Stimulated activated CD4-positive, alpha-beta T cell treated with anti-CD3 and anti-CD28 coated beads, Interleukin-4, amount 100 ng/mL, for 48 hours (primary cell): Measurements from ENCODE around the gene MTO1.
"Not testable (repeated sequence)": the region's sequence is repeated elsewhere in the genome, so short reads cannot be mapped to it uniquely, and the experiment has no call there.

Source experiments
- DNase-seq, 2 donors: peaks; one replicate each; pipeline ENCODE4 v3.0.0-alpha.2; 2020; ENCODE audit warnings: low read depth in 2 of 2

Gene MTO1

DNA sequence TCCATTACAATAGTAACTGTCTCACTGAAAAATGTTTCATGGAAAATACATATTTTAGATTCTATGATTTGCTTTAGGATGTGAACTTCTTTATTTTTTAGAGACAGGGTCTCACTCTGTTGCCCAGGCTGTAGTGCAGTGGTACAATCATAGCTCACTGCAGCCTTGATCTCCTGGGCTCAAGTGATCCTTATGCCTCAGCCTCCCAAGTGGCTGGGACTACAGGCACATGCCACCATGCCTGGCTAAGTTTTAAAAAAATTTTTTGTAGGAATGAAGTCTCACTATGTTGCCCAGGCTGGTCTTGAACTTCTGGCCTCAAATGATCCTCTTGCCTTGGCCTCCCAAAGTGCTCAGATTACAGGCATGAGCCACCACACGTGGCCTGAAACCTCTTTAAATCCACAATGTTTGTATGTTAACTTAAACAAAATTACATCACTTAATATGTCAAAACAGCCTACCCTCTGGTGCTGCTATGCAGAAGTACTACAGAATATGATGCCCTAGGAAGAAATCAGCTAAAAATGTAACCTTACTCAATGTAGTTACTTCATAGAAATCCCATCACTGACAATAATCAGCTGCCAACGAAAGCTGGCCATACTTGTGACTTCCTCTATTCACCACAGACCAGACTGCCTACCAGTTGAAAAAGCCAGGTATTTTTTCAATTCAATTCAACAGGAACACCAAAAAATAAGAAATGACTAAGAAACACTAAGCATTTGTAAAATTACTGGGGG lies 41.7 kb downstream of the MTO1 start:
- no peak for DNase-seq

DNA sequence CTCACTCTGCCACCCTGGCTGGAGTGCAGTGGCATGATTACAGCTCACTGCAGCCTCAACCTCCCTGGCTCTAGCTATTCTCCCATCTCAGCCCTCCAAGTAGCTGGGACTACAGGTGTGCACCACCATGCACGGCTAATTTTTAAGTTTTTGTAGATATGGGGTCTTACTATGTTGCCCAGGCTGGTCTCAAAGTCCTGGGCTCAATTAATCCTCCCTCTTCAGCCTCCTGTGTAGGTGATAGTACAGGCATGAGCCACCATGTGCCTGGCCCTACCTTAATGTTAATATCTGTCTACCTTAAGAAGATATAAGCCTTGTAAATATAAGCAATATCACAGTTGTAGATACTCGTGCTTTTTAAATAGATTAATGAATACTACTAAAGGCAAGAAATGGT lies 42.6 kb downstream of the MTO1 start:
- no peak for DNase-seq

DNA sequence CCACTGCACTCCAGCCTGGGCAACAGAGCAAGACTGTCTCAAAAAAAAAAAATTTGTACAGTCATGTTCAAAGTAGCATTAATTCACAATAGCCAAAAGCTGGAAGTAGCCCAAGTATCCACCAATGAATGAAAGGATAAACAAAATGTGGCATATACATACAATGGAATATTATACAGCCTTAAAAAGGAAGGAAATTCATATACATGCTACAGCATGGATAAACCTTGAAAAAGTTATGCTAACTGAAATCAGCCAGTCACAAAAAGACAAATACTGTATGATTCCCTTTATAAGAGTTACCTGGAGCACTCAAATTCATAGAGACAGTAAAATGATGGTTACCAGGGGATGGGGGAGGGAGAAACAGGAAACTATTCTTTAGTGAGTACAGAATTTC lies 43.6 kb downstream of the MTO1 start:
- DNase-seq: no peak

DNA sequence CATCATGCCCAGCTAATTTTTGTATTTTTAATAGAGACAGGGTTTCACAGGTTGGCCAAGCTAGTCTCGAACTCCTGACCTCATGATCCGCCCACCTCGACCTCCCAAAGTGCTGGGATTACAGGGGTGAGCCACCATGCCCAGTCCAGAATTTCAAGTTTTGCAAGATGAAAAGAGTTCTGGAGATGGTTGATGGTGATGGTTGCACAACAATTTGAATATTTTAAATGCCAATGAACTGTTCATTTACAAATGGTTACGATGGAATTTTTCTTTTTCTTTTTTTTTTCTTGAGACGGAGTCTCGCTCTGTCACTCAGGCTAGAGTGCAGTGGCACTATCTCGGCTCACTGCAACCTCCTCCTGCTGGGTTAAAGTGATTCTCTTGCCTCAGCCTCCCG lies 44.2 kb downstream of the MTO1 start:
- DNase-seq: not testable (repeated sequence)

DNA sequence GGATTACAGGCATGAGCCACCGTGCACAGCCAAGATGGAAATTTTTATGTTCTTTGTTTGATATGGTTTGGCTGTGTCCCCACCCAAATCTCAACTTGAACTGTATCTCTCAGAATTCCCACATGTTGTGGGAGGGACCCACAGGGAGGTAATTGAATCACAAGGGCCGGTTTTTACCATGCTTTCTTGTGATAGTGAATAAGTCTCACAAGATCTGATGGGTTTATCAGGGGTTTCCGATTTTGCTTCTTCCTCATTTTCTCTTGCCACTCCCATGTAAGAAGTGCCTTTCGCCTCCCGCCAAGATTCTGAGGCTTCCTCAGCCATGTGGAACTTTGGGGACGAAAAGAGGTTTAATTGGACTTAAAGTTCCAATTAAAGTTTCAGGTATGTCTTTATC lies 44.7 kb downstream of the MTO1 start:
- DNase-seq: no peak

DNA sequence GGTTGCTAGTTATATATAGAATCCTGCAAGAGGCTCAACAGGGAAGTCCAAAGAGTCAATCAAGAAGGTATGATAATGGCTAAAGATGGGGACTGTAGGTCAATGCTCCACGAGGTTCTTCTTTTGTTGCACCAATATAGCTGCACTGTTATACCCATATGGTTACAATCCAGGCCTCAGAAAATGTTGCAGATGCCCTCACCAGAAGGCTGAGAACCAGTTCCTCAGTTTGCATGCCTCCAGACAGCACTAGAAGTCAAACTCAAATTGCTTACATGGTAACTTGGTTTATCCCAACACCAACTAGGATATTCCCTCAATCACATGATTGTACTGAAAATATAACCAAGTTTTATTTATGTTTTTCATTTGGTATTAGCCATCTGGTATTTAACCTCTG lies 47.2 kb downstream of the MTO1 start:
- DNase-seq: no peak

DNA sequence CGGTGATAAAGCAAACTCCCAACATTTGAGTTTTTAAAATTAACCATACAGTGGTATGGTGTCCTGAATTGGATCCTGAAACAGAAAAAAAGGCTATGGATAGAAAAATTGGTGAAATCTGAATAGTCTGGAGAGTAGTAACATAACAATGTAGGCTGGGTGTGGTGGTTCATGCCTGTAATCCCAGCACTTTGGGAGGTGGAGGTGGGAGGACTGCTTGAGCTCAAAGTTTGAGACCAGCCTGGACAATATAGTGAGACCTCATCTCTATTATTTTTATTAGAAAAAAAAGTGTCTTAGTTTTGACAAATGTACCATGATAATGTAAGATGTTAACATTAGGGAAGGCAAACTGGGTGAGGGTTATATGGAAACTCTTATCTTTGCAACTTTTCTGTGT lies 48.3 kb downstream of the MTO1 start:
- no peak for DNase-seq

DNA sequence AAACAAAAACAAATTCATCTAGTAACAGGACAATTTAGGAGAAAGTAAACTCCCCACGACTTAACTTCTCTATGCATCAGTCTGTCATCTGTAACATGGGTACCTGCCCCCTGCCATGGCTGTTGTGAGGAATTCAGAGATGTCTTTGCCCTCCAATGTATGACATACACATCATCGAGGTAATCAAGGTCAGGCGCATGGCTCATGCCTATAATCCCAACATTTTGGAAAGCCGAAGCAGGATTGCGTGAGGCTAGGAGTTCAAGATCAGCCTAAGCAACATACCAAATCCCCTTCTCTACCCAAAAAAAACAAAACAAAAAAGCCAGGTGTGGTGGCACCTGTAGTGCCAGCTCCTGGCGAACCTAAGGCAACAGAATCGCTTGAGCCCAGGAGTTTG lies 50.3 kb downstream of the MTO1 start:
- DNase-seq: no peak

DNA sequence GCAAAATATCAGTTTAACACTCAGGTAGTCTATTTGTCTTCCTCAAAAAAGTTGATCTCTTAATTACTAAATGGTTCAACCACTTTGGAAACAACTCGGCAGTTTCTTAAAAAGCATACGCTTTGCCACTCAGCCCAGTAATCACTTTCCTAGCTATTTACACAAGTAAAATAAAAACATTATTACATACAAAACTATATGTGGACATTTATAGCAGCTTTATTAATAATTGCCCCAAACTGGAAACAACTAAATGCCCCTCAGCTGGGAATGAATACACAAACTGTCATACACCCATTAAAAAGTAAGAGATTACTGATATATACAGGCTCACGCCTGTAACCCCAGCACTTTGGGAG lies 51.9 kb downstream of the MTO1 start:
- DNase-seq: no peak

DNA sequence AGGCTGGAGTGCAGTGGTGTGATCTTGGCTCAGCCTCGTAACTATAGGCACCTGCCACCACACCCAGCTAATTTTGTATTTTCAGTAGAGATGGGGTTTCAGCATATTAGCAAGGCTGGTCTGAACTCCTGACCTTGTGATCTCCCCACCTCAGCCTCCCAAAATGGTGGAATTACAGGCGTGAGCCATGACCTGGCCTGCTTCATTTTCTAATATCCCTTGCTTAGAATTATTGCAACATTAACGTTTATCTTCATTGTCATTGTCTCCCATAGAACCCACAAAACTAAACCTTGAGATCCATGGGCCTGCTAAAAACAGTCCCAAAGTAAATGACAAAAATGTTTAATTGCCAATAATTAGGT lies 53.2 kb downstream of the MTO1 start:
- no peak for DNase-seq

DNA sequence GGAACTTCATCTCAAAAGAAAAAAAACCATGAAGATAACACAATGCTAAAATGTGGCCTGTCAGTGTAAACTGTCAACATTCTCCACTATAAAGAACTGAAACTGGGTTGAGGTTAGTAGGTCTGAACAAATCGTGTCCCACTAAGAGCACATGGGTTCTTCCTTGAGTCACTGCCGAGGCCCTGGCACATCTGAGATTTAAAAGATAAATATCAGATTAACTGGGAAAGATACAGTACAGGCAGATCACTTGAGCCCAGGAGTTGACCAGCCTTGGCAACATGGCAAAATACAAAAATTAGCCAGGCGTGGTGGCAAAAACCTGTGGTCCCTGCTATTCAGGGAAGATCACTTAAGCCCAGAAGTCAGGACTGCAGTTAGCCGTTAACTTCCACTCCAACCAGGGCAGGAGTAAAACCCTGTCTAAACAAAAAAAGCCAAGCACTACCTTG lies 53.7 kb downstream of the MTO1 start:
- DNase-seq: no peak

DNA sequence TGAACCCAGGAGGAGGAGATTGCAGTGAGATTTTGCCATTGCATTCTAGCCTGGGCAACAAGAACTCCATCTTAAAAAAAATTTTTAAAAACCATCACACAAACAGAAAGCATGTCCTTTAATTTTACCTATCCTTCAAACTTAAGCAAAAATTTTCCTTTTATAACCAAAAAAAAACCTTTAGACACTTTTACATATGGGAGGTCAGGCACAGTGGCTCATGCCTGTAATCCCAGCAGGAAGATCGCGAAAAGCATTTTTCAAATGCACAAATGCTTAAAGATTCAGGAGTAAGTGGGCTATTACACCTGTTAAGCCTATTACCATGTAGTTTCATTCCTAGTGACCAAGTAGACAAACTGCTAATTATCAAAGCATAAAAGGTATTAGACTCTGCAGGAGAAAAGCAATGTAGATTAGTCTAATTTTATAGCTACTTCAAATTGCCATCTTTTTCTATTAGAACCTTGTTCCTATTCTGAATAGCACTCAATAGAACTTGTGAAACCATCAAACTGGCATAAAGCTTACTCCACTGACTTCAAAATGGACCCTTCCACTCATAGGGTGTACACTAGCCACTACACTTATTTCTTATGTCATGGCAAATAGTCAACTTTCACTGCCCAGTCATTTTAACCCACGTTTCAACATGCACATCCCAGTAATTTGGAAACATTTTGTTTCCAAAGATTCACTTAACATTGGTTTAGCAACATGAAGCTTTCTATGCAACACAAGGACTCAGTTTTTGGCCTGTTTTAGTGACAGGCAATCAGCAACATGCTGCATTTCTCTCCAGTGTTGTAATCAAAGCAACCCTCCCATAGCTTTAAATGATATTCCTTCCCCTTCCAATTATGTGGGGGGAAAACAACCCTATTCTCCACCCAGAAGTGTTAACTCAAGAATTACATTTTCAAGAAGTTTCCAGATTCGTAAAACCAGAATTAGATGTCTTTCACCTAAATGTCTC lies 55.3 kb downstream of the MTO1 start:
- no peak for DNase-seq

DNA sequence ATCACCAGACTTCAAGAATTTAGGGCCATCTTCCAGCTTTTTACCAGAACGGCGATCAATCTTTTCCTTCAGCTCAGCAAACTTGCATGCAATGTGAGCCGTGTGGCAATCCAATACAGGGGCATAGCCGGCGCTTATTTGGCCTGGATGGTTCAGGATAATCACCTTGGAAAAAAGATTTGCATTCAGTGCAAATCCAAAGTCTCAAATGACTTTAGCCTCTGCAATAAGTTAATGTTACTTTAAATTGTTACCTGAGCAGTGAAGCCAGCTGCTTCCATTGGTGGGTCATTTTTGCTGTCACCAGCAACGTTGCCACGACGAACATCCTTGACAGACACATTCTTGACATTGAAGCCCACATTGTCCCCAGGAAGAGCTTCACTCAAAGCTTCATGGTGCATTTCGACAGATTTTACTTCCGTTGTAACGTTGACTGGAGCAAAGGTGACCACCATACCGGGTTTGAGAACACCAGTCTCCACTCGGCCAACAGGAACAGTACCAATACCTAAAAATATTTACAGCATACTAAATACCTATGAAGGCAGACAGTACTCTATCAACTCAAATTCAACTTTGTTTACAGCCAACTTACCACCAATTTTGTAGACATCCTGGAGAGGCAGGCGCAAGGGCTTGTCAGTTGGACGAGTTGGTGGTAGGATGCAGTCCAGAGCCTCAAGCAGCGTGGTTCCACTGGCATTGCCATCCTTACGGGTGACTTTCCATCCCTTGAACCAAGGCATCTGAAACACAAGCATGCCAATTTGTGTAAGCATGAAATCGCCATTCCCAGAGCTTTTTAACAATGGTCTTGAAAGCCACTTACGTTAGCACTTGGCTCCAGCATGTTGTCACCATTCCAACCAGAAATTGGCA lies 56.8 kb downstream of the MTO1 start:
- not testable (repeated sequence) for DNase-seq

DNA sequence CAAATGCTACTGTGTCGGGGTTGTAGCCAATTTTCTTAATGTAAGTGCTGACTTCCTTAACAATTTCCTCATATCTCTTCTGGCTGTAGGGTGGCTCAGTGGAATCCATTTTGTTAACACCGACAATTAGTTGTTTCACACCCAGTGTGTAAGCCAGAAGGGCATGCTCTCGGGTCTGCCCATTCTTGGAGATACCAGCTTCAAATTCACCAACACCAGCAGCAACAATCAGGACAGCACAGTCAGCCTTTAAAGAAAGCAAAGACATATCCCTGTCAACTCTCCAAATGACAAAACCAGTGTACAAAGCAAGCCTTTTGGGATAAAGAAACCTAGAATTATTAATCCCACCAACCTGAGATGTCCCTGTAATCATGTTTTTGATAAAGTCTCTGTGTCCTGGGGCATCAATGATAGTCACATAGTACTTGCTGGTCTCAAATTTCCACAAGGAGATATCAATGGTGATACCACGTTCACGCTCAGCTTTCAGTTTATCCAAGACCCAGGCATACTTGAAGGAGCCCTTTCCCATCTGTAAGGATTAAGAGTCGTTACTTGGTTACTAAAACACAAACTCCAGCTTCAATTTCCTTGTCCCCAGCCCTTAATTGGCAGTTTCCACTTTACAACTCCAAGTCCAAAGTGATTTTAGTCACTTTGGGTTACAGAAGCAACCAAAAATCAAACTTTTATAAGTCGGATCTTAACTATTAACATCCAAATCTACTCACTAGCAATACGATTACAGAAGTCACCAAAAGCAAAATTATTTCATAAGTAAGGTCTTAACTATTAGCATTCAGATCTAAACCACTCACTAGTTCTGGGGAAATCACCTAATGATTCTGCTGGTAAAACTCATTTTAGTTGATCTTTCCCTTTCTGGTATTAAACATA lies 57.7 kb downstream of the MTO1 start:
- not testable (repeated sequence) for DNase-seq

DNA sequence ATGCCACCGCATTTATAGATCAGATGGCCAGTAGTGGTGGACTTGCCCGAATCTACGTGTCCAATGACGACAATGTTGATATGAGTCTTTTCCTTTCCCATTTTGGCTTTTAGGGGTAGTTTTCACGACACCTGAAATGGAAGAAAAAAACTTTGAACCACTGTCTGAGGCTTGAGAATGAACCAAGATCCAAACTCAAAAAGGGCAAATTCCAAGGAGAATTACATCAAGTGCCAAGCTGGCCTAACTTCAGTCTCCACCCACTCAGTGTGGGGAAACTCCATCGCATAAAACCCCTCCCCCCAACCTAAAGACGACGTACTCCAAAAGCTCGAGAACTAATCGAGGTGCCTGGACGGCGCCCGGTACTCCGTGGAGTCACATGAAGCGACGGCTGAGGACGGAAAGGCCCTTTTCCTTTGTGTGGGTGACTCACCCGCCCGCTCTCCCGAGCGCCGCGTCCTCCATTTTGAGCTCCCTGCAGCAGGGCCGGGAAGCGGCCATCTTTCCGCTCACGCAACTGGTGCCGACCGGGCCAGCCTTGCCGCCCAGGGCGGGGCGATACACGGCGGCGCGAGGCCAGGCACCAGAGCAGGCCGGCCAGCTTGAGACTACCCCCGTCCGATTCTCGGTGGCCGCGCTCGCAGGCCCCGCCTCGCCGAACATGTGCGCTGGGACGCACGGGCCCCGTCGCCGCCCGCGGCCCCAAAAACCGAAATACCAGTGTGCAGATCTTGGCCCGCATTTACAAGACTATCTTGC lies 58.6 kb downstream of the MTO1 start:
- DNase-seq: peak; percentile 71 to 76

DNA sequence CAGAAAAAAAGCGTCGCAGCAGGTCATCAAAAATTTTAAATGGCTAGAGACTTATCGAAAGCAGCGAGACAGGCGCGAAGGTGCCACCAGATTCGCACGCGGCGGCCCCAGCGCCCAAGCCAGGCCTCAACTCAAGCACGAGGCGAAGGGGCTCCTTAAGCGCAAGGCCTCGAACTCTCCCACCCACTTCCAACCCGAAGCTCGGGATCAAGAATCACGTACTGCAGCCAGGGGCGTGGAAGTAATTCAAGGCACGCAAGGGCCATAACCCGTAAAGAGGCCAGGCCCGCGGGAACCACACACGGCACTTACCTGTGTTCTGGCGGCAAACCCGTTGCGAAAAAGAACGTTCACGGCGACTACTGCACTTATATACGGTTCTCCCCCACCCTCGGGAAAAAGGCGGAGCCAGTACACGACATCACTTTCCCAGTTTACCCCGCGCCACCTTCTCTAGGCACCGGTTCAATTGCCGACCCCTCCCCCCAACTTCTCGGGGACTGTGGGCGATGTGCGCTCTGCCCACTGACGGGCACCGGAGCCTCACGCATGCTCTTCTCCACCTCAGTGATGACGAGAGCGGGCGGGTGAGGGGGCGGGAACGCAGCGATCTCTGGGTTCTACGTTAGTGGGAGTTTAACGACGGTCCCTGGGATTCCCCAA lies 59.3 kb downstream of the MTO1 start, which contains the start of gene EEF1A1:
Gene EEF1A1 (minus strand): TSS at position 345 of the 663 bp plus-strand sequence. CDS start 1,006 bp downstream, outside the sequence.
- DNase-seq: peak; percentile 99 to 100

DNA sequence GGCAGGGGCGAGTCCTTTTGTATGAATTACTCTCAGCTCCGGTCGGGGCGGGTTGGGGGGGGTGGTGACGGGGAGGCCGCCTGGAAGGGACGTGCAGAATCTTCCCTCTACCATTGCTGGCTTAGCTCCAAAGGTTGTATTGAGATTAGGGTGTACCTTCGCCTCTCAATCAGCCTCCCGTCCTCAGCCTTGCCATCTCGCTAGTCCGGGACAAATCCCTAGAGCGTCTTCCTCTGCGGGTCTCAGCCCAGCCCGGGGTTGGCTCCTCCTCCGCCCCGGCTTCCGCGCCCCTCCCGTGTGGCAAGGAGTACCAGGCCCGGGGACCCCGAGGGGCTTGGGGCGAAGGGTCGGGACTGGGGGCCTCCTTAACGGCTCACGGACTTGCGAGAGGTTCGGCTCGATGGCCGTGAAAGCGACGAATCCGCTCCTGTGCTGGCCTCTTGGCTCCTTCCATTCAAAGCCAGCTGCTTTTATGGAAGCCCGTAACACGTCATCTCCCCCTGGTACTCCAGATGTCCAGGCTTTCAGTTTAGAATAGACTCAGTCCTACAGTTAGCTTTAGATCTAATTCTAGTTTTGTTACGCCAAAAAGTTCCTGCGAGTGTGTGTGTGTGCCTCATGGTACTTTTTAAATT lies 59.9 kb downstream of the MTO1 start:
- peak; percentile 64 to 71 for DNase-seq

DNA sequence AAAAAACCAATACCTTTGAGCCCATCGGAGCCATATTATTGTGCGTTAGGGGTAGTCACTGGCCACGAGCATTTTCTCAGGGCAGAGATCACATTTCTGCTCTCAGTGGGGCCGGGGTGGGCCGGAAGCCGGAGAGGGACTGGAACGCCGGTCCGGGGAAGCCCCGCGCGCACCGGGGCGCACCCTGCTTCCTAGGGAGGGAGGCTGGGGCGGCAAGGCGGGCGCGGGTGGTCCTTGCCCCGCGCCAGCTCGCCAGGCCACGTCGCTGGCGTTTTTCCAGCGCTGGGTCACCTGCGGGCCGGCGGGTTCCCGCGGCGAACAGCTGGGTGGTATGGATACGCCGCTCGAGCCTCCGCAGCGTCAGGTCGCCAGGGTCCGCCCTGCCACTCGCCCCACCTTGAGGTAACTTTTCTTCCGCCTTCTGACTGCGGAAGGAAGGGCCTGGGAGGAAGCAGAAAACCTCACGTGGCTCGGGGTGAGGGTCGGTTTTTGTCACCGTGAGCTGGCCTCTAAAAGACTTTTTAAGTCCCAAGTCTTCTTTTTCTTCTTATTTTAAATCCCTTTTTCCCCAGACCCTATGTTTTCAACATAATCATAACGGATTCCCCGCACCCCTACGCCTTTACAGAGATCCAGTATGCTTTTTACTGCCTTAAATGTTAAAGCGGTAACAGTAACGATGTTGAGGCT lies 62.0 kb downstream of the MTO1 start:
- peak; percentile 59 to 75 for DNase-seq
